ENCODE measurements around the gene TLX2.

The TLX2 gene

GRCh38 chr2:74551942-74552913 is 38.0 kb downstream of the TLX2 start:
- no peak for TF ChIP-seq CTCF (IDR thresholded peaks at IDR 0.05; ENCODE audit: control insufficient read depth, extremely low read depth, insufficient read depth)
- H3K4me3 ChIP-seq (ENCODE audit: low read depth, low read length), result no peak overlapping the region
- DNase-seq (ENCODE audit: low read depth), result no peak

- H3K4me3 ChIP-seq (ENCODE audit: low read depth, low read length), result no peak overlapping the region
- DNase-seq (ENCODE audit: low read depth), result no peak
- TF ChIP-seq CTCF (IDR thresholded peaks at IDR 0.05; ENCODE audit: control insufficient read depth, extremely low read depth, insufficient read depth), result no peak
These were observed 38.9 kb downstream of the TLX2 start for GRCh38 chr2:74552914-74553811.

GRCh38 chr2:74553892-74554819 is 39.9 kb downstream of the TLX2 start, which contains the start of the genes DOK1 and LOXL3:
TSS of gene DOK1 (plus strand) at chr2:74554720. CDS start at chr2:74554755, 35 bp downstream.
TSS of gene LOXL3 (minus strand) at chr2:74553942. CDS start at chr2:74552634, 1,308 bp downstream.
- no peak for TF ChIP-seq CTCF (IDR thresholded peaks at IDR 0.05; ENCODE audit: control insufficient read depth, extremely low read depth, insufficient read depth)
- peak within 1 kb of the TSS; percentile 38 for H3K4me3 ChIP-seq (ENCODE audit: low read depth, low read length)
- DNase-seq (ENCODE audit: low read depth), result no peak

GRCh38 chr2:74554820-74555531 is 40.7 kb downstream of the TLX2 start:
- no peak for TF ChIP-seq CTCF (IDR thresholded peaks at IDR 0.05; ENCODE audit: control insufficient read depth, extremely low read depth, insufficient read depth)
- H3K4me3 ChIP-seq (ENCODE audit: low read depth, low read length), result no peak overlapping the region
- no peak for DNase-seq (ENCODE audit: low read depth)

- no peak for TF ChIP-seq CTCF (IDR thresholded peaks at IDR 0.05; ENCODE audit: control insufficient read depth, extremely low read depth, insufficient read depth)
- H3K4me3 ChIP-seq (ENCODE audit: low read depth, low read length), result no peak overlapping the region
- DNase-seq (ENCODE audit: low read depth), result no peak
These were observed 41.4 kb downstream of the TLX2 start for GRCh38 chr2:74555610-74556103.

Measured in LNCaP clone FGC (cell line).